ENCODE measurements around the gene CCR8.
"Not testable (repeated sequence)": the region's sequence is repeated elsewhere in the genome, so short reads cannot be mapped to it uniquely, and the experiment has no call there.

CCR8 gene

DNA sequence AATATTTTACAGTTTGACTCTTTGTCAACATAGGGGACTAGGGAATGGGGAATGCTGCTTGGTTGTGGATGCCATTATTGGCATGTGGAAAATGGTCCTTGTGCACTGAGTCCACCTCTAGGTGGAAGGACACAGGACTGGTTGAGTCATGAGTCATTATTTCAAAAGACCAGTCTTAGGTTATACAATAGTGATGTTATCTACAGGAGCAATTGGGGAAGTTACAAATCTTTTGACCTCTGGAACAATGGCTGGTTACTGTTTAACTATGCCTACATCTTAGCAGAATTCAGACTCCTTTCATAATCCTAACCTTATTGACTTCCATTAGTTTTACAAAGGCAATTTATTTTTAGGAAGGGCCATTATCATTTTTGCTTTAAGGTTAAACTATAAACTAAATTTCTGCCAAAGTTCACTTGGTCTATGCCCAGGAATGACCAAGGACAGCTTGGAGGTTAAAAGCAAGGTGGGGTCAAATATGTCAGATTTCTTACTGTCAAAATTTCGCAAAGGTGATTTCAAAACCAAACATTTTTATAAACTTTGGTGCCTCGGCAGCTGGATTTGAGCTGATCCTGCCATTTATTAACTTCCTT lies 11.8 kb upstream of the CCR8 start:
- DNase-seq = no peak

DNA sequence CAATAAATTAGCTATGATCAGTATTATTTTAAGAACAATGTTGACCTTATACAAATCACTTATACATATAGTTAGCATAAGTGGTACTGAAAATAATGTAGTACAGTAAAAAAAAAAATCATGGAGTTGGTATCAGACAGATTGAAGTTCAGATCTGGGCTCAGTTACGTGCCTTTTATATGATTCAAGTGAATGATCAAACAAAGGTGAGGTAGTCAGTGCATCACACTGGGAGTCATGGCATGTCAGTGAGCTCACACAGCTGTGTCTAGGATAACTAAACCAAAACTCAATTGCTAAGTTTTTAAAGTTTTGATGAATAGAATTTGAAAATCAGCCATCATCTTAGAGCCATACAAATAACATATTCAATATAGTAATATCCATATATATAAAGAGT lies 11.2 kb upstream of the CCR8 start:
- DNase-seq = no peak

DNA sequence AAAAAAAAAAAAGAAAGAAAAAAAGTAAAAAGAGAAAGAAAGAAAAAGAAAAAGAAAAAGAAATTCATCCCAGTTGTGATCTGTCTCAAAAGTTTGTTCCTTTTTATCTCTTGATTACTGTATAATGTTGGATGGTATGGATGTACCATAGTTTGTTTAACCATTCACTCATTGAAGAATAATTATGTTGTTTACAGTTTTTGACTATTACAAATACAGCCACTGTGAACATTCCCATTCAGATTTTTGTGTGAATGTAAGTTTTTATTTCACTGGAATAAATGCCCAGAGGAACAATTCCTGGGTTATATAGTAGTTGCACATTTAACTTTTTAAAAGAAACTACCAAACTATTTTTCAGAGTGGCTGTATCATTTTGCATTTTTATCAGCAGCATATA lies 10.3 kb upstream of the CCR8 start:
- no peak for DNase-seq

- not testable (repeated sequence) for DNase-seq
Observed at GRCh38 chr3:39321574-39321983, 7.9 kb upstream of the CCR8 start.

GRCh38 chr3:39322209-39322715 lies 7.2 kb upstream of the CCR8 start:
- not testable (repeated sequence) for DNase-seq

GRCh38 chr3:39322936-39323335 lies 6.6 kb upstream of the CCR8 start:
- DNase-seq = no peak

GRCh38 chr3:39323494-39323893 lies 6.0 kb upstream of the CCR8 start:
- DNase-seq = no peak

GRCh38 chr3:39325236-39325635 lies 4.3 kb upstream of the CCR8 start:
- no peak for DNase-seq

DNA sequence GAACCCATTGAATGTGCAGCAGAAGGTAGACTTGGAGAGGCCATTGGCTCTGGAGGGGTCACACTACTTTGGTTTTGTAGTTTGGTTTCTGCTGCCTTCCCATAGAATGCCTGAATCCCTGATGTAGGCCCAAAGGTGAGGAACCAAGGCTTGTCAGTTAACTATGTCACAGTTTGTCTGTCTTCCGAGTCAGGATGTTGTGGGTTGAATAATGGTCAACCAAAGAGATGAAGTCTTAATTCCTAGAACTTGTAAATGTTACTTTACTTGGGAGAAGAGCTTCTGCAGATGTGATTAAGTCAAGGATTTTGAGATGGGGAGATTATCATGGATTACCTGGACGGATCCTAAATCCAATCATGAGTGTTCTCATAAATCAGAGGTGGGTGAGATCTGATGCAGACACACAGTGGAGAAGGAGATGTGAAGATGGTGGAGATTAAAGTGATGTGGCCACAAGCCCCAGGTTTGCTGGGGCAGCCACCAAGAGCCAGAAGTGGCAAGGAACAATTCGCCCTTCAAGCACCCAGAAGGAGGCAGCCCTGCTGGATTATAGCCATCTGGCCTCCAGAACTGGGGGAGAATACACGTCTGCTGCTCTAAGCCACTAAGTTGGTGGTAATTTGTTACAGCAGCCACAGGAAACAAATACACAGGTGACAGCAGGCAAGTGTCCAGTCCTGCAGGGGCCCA lies 2.3 kb upstream of the CCR8 start:
- DNase-seq = no peak

DNA sequence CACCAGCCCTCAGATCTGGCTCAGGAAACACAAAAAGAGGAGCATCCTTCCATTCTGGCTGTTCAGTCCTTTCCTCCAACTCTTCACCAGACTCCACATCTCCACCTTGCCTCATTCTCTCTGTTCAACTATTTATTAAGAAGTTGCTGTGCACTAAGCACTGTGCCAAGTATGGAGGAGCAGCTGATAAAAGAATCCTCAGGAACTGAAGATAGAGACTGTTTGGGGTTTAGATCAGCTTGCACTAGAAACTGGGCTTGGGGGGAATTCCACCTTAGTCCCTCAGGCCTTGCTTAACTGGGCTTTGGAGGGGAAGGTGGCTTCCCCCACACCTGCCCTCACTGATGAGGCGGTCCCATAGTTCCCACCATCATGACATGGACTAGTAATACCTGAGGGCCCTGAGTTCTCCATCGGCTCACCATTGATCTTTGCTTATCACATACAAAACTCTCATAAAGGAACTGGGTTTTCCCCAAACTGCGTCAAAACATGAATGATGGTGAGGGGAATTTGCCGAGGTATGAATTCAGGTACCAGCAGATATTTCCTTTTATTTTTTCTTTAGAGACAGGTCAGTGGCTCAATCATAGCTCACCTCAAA lies 1.7 kb upstream of the CCR8 start:
- DNase-seq = no peak

- DNase-seq = no peak
Observed at GRCh38 chr3:39330824-39331223, 1.3 kb downstream of the CCR8 start.

- DNase-seq = no peak
Observed at GRCh38 chr3:39332525-39332924, 3.0 kb downstream of the CCR8 start.

- no peak for DNase-seq
Observed at GRCh38 chr3:39333607-39334006, 4.1 kb downstream of the CCR8 start.

GRCh38 chr3:39334205-39334604 lies 4.7 kb downstream of the CCR8 start:
- no peak for DNase-seq

- DNase-seq = no peak
Observed at GRCh38 chr3:39338201-39338600, 8.7 kb downstream of the CCR8 start.

- no peak for DNase-seq
Observed at GRCh38 chr3:39339086-39339485, 9.6 kb downstream of the CCR8 start.

DNA sequence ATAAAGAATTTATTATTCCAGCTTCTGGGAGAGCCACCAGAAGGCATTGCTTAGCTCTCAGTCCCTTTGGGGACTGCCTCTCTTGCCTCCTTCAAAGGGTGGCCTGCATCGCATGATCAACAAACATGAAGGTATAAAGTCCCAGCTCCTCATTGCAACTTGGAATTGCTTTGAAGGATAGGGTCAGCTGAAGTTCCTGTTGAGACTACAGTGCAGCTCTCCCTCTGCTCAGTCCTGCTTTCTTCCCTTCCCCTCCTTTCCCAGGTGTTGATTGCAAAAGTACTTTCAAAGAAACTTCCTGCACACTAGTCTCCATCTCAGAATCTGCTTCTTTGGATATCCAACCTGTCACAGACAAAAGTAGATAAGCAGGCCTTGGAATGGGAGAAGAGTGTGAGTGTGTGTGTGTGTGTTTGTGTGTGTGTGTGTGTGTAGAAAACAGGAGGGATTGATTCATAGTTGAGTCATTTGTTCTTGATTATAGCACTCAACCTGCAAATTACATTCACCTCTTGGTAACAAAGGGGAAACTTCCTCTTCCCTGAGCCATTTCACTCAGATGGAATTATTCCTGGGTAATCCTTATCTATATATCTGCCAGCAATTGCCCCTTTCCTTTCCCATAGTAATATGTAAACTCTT lies 13.7 kb downstream of the CCR8 start:
- no peak for DNase-seq

- no peak for DNase-seq
Observed at GRCh38 chr3:39343760-39344159, 14.3 kb downstream of the CCR8 start.

GRCh38 chr3:39344746-39345344 lies 15.3 kb downstream of the CCR8 start:
- DNase-seq = no peak

GRCh38 chr3:39346785-39347585 lies 17.5 kb downstream of the CCR8 start:
- DNase-seq = no peak

DNA sequence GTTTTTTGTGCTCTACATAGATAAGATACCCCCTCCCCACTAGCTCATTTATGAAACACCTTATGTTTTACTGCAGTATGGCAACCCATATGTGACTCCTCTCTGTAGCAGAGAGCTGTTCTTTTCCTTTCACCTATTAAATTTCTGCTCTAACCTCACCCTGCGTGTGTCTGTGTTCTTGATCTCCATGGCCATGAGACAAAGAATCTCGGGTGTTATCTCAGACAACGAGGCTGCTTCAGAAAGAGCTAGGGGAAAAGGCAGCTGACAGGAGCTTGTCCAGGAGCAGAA lies 18.0 kb downstream of the CCR8 start:
- no peak for DNase-seq

DNA sequence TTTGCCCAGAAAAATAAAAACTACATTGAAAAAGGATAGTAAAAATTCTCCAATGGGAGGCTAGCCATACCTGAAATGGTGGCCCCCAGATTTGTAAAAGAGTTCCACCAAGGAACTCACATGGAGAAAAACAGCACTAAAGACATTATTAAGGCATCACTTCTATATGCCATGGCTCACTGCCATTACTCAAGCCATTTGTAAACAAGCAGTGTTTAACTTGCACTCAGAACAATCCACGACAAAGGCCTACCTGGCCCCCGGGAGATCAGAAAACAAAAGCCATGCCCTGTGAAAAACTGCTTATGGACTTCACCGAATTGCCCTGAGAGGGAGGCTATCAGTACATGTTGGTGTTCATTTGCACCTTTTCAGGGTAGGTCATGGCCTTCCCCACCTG lies 19.6 kb downstream of the CCR8 start:
- DNase-seq = no peak

DNA sequence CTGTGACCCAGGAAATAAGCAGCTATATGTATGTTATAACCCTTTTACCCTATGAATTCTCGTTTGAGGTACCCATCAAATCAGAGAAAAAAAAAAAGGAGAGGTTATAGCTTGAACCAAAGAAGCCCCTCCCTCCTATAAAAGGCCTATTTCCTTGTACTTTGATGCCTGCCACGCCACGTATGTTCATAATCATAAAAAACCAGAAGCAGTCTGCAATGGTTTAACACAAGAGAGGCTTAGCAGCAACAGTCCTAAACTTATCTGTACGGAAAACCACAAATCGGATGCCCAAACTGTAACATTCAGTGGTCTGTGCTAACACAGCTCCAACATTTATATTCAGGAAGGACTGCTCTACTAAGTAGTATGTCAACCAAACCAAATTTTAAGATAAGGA lies 21.2 kb downstream of the CCR8 start:
- no peak for DNase-seq
